ENCODE measurements around the gene CLDN1. TPM values are rescaled to one million over a fixed set of nuclear protein-coding genes. Genes with fewer than 3 reads are reported as not detected.

Gene CLDN1
- total and polyA plus RNA-seq, 2 of the 13 experiments (the other 11 are each of a cell fraction or from before 2014, with no cell fraction given): 42.7 to 51.6 TPM

DNA sequence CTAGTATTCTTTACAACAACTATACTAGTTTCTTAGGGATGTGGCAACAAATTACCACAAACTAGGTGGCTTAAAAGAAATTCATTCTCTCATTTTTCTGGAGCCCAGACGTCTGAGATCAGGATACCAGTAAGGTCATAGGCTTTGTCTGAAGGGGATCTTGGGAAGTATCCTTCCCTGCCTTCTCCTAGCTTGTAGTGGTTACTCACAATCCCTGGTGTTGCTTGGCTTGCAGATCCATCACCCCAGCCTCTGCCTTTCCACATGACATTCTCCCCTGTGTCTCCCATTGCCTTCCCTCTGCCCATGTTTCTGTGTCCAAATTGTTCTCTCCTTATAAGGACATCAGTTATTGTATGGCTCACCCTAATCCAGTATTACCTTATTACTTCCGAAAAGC is 24.3 kb upstream of the CLDN1 start:
- WGBS (ENCODE audit: low lambda C conversion rate): 96% methylated on average over 2 of the region's 2 CpGs
- H3K27ac ChIP-seq (ENCODE audit: extremely low read length, insufficient read depth, low read length): peak overlapping the region; percentile 89
- CTCF ChIA-PET (ENCODE audit: low intra/inter-chr PET ratio, low total read pairs): no interaction called here
- no peaks in the 10 kb centered on the region for H3K9me3 ChIP-seq (ENCODE audit: low read length)
- POLR2A ChIA-PET: no interaction called here
- in situ Hi-C loops (cut with HindIII; ENCODE audit: extremely low pct_ligation_motif_present, low pct_unique_long_range_greater_than_20kb): no loop called here
- no peak overlapping the region for H2AFZ ChIP-seq (ENCODE audit: low read length)
- H3K27me3 ChIP-seq (ENCODE audit: control insufficient read depth in 1 of 2, insufficient read depth in 2 of 2, low read length in 2 of 2): no peaks in the 10 kb centered on the region
- no peaks in the 10 kb centered on the region for H3K36me3 ChIP-seq (replicated peaks in 1 of 2; ENCODE audit: control insufficient read depth in 1 of 2, insufficient read depth in 2 of 2, low read length in 2 of 2)
- no peak for ATAC-seq
- intact Hi-C loops (cut with micrococcal nuclease; ENCODE audit: unreplicated experiment): no loop called here
- H4K20me1 ChIP-seq (ENCODE audit: insufficient read depth, low read length): no peaks in the 10 kb centered on the region
- H3K4me3 ChIP-seq (replicated peaks in 1 of 3; ENCODE audit: insufficient read depth in 1 of 3, low read depth in 2 of 3, low read length in 3 of 3): no peak overlapping the region; a peak in 1 of 6 replicates
- no peak for DNase-seq (ENCODE audit: low spot score)
- TF ChIP-seq NR2F1 (CRISPR knock-in tag; IDR thresholded peaks at IDR 0.05) (no peak), SALL2 (CRISPR knock-in tag; IDR thresholded peaks at IDR 0.05) (no peak), ZMAT3 (CRISPR knock-in tag; conservative IDR thresholded peaks at IDR 0.05) (no peak), ZFAT (CRISPR knock-in tag; conservative IDR thresholded peaks at IDR 0.05) (no peak), ZBTB7B (CRISPR knock-in tag; IDR thresholded peaks at IDR 0.05) (no peak), REXO4 (CRISPR knock-in tag; IDR thresholded peaks at IDR 0.05; ENCODE audit: borderline replicate concordance) (no peak), NPAS2 (CRISPR knock-in tag; IDR thresholded peaks at IDR 0.05; ENCODE audit: borderline replicate concordance) (no peak), NFYC (CRISPR knock-in tag; IDR thresholded peaks at IDR 0.05) (no peak), ZNF232 (CRISPR knock-in tag; IDR thresholded peaks at IDR 0.05; ENCODE audit: borderline replicate concordance) (no peak), ZNF674 (CRISPR knock-in tag; IDR thresholded peaks at IDR 0.05; ENCODE audit: low read depth) (no peak), MZF1 (CRISPR knock-in tag; IDR thresholded peaks at IDR 0.05; ENCODE audit: borderline replicate concordance) (no peak)
- TF ChIP-seq, protein P1, sequence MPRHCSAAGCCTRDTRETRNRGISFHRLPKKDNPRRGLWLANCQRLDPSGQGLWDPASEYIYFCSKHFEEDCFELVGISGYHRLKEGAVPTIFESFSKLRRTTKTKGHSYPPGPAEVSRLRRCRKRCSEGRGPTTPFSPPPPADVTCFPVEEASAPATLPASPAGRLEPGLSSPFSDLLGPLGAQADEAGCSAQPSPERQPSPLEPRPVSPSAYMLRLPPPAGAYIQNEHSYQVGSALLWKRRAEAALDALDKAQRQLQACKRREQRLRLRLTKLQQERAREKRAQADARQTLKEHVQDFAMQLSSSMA (CRISPR knock-in tag; IDR thresholded peaks at IDR 0.05): no peak
- TF ChIP-seq, protein P2, sequence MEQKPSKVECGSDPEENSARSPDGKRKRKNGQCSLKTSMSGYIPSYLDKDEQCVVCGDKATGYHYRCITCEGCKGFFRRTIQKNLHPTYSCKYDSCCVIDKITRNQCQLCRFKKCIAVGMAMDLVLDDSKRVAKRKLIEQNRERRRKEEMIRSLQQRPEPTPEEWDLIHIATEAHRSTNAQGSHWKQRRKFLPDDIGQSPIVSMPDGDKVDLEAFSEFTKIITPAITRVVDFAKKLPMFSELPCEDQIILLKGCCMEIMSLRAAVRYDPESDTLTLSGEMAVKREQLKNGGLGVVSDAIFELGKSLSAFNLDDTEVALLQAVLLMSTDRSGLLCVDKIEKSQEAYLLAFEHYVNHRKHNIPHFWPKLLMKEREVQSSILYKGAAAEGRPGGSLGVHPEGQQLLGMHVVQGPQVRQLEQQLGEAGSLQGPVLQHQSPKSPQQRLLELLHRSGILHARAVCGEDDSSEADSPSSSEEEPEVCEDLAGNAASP (CRISPR knock-in tag; IDR thresholded peaks at IDR 0.05; ENCODE audit: borderline replicate concordance): no peak
- TF ChIP-seq, protein P3, sequence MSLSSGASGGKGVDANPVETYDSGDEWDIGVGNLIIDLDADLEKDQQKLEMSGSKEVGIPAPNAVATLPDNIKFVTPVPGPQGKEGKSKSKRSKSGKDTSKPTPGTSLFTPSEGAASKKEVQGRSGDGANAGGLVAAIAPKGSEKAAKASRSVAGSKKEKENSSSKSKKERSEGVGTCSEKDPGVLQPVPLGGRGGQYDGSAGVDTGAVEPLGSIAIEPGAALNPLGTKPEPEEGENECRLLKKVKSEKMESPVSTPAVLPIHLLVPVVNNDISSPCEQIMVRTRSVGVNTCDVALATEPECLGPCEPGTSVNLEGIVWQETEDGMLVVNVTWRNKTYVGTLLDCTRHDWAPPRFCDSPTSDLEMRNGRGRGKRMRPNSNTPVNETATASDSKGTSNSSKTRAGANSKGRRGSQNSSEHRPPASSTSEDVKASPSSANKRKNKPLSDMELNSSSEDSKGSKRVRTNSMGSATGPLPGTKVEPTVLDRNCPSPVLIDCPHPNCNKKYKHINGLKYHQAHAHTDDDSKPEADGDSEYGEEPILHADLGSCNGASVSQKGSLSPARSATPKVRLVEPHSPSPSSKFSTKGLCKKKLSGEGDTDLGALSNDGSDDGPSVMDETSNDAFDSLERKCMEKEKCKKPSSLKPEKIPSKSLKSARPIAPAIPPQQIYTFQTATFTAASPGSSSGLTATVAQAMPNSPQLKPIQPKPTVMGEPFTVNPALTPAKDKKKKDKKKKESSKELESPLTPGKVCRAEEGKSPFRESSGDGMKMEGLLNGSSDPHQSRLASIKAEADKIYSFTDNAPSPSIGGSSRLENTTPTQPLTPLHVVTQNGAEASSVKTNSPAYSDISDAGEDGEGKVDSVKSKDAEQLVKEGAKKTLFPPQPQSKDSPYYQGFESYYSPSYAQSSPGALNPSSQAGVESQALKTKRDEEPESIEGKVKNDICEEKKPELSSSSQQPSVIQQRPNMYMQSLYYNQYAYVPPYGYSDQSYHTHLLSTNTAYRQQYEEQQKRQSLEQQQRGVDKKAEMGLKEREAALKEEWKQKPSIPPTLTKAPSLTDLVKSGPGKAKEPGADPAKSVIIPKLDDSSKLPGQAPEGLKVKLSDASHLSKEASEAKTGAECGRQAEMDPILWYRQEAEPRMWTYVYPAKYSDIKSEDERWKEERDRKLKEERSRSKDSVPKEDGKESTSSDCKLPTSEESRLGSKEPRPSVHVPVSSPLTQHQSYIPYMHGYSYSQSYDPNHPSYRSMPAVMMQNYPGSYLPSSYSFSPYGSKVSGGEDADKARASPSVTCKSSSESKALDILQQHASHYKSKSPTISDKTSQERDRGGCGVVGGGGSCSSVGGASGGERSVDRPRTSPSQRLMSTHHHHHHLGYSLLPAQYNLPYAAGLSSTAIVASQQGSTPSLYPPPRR (CRISPR knock-in tag; IDR thresholded peaks at IDR 0.05; ENCODE audit: borderline replicate concordance): no peak
- FAIRE-seq: no peak
- no peak overlapping the region for H3K4me2 ChIP-seq (ENCODE audit: low read depth, low read length)
- H3K79me2 ChIP-seq (ENCODE audit: insufficient read depth, low read length): no peaks in the 10 kb centered on the region
- BruUV-seq (replicated peaks): no TSS peak
- no peak overlapping the region for H3K9ac ChIP-seq (ENCODE audit: insufficient read depth, low read depth, low read length)
- peaks cover 35% of the 10 kb centered on the region for H3K4me1 ChIP-seq (ENCODE audit: insufficient read depth, low read length)
